Superior temporal gyrus (tissue), 1 donor: ENCODE measurements around the gene PFKL.

Experiments used
- DNase-seq: peaks from one replicate; pipeline ENCODE4 v3.0.0-alpha.2; 2016; ENCODE audit errors: extremely low spot score

The PFKL gene

DNA sequence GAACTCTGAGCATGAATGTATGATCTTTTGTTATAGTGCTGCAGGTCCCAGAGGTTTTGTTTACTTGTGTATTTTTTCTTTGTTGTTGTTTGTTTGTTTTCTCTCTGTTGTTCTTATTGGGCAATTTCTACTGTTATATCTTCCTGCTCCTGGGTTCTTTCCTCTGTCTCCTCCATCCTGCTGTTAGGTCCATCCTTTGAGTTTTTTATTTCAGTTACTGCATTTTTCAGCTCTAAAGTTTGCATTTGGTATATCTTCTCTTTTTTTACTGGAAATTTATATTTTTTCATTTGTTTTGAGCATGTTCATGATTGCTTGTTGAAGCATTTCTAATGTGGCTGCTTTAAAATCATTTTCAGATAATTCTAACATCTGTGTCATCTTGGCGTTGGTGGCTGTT is 63.4 kb downstream of the PFKL start:
- DNase-seq = no peak

DNA sequence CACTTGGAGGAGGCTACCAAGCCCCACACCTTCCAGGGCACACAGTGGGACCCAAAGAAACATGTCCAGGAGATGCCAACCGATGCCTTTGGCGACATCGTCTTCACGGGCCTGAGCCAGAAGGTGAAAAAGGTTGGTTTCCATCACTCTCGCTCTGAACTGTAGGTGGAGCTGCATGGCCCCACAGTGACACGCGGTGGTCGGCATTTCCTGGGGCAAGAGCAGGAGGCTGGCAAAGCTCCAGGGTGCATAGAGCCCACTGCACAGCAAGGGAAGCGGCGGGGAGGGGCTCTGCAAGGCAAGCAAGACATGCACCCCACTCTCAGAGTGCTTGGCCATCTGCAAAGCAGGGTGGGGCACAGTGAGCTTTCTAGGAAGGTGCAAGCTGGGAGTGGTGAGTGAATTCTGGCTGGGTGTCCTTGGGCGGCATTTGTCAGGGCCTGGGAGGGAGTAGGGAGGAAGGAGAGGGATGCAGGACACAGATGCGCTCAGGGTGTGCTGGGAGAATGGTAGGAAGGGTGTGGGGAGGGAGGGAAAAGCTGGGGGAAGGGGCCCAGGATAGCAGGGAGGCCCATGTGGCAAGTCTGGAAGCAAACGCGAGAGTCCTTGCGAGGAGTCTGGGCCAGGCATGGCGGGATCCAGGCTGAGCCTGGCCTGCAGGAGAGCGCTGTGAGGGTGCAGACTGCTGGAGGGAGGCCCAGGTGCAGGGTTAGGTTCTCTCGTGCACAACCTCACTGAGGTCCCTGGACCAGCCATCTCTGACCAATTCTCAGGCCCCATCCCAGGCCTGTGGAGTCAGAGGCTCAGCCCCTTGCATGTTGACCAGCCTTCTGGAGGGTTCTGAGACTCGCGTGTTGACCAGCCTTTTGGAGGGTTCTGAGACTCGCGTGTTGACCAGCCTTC is 64.5 kb downstream of the PFKL start:
- no peak for DNase-seq

DNA sequence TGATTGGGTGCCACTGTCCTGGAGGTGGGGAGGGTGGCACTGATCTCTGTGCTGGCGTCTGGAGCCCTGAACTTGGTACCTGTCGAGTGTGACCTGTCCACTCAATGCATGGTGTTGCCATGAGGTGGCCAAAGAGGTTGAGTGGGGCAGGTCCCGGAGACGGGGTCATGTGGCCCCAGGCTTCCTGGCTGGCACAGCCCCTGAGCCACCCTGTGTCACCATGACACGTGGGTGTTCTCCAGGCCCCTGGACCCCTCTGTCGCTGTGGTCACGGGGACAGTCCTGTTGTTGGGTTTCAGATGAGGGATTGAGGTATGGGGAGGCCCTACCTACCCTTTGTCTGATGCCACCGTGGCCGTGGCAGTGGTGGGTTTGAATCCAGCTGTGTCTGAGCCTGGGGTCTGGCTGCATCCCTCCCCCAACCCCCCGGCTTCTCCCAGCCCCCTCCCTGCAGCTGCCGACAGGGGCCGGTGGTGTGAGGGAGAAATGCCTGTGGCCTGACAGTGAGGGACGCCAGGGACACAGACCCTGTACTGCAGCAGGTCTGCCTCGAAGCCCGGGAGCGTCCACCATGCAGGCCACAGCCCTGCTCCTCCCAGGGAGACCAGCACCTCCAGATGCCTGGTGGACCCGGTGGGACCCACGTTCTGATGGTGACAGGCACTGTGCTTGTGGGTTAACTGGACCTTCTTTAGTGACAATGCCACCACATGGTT is 65.6 kb downstream of the PFKL start:
- DNase-seq = no peak

DNA sequence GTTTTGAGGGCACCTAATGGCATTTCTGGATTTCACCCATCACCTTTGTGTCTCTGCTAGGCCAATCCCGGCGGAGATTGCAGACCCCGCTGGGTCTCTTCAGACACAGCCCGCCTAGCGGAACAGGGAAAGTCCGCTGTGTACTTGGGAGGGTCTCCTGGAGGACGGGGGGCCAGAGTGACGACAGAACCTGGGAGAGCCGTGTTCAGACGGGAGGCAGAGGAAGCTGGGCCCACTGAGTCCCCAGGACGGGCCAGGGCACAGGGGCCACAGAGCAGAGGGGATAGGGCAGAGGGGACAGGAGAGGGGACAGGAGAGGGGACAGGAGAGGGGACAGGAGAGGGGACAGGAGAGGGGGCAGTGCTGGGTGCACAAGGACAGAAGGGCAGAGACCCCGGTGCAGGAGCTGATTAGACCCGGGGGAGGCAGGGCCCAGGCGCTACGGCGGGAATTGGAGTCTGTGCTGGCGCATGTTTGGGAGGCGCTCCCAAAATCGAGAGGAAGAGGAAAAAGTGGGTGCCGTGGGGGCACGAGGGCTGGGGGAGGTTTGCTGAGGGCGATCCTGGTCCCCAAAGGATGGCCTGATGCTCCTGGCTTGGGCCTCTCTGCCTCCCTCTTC is 66.2 kb downstream of the PFKL start:
- DNase-seq = no peak

DNA sequence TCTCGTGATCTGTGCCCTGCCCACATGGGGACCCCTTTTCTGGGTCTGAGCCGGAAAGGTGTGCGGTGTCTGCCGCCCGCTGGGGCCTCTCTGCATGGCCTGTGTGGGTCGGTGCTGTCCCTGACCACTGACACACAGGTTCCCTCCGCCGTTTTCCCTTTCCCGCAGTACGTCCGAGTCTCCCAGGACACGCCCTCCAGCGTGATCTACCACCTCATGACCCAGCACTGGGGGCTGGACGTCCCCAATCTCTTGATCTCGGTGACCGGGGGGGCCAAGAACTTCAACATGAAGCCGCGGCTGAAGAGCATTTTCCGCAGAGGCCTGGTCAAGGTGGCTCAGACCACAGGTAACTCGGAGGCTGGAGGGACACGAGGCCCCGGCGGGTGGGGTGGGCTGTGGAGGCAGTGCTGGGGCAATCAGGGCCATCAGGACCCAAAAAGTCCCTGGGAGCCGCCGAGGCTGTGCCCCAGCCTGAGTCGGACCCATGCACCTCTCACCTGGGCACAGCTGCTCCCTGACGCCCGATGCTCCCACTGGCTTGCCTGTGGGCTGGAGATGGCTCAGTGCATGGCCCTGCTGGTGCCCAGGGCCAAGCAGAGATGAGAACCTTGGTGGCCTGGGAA is 66.8 kb downstream of the PFKL start:
- no peak for DNase-seq

DNA sequence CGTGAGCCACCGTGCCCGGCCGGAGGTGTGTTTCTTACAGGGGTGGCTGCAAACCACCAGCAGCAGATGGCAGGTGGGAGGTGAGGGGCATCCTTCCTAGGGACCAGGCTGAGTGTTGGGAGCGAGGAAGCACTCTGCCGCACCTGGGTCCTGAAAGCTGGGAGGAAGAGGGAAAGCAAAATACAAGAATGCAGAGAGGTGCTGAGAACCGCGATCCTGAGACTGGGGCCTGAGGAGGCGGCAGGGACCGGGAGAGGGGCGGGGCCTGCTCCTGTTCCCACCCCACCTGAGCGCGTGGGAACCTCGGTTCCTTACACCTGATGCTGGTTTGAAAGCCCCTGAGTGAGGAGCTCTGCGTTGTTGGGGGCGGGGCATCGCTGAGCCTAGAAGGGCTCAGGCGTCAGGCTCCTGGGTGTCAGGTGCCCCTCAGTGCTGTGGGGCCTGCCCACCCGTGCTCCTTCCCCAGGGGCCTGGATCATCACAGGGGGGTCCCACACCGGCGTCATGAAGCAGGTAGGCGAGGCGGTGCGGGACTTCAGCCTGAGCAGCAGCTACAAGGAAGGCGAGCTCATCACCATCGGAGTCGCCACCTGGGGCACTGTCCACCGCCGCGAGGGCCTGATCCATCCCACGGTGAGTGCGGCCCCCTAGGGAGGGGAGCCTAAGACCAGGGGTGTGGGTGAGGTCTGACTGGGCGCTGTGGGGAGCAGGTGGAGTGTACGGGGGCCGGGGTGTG is 69.0 kb downstream of the PFKL start:
- DNase-seq = no peak

DNA sequence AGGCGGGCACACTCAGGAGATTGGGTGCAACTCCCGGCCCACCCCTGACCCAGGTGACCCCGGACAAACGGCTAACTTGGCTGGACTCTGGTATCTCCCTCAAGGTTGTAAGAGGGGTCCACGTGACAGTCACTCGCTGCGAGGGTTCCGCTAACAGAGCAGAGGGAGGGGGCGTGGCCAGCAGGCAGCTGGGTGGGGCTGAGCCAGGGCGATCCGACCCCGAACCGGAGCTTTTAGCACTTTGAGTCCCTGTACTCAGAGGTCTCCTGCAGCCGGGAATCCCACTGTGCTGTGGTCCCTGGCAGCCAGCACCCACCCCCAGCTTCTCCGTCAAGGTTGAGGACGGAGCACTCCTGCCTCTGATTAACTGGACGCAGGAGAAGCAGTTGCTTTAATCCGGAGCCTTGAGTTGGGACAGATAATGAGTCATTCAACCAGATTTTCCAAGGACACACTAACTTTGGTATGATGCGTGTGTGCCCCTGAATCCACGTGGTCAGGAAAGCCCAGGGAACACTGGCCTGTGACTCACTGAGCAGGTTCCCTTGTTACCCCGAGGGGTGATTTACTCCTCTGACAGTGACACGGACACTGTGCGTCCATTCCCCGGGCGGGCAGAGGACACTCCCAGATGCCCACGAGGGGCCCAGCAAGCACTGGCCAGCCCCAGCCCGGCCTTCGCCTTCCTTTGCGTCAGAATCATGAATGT is 70.3 kb downstream of the PFKL start:
- no peak for DNase-seq

DNA sequence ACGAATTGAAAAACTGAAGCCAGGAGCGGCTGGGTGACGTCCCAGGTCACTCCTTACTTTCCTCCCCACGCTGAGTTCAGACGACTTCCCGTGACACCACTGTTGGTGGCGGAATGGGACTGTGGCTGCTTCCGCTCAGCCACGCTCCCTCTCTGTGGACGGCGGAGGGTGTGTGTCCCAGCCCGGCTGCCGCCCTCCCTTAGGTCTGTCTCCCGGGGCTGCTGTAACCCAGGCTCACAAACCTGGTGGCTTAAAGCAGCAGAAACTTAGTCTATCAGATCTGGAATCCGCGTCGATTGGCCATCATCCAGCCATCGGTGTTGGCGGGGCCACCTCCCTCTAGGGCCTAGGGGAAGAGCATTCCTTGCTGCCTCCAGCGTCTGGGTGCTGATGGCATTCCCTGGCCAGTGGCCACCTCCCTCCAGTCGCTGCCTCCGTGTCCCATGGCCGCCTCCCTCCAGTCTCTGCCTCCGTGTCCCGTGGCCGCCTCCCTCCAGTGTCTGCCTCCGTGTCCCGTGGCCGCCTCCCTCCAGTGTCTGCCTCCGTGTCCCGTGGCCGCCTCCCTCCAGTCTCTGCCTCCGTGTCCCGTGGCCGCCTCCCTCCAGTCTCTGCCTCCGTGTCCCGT is 71.0 kb downstream of the PFKL start:
- DNase-seq = no peak

DNA sequence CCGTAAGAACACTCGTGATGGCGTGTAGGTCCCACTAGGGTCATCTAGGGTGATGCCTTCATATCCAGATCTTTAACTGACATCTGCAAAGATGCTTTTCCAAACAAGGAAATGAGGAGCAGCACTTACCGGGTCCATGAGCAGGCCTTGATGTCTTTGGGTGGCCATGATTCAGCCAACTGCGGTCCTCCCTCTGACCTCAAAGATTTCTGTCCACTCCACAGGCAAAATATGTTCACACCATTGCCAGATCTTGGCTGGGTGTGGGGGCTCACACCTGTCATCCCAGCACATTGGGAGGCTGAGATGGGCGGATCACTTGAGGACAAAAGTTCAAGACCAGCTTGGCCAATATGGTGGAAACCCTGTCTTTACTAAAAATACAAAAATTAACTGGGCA is 71.7 kb downstream of the PFKL start:
- DNase-seq = no peak

DNA sequence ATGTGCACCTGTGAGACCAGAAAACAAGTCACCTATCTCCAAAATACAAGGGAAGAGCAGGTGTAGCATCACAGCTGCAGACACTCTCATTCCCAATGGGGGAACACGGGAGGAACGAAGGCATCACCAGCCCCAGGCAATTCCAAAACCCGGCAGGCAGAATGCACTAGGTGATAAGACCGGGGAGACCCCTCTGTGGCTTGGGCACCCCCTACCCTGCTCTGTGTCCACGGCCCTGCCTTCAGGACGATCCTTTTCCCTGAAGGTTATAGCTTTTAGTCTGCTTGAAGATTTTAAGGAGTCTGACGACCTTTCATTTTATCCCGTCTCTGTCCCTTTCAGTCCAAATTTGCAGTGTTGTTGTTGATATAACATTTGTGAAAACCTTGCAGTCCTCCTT is 72.8 kb downstream of the PFKL start:
- no peak for DNase-seq

DNA sequence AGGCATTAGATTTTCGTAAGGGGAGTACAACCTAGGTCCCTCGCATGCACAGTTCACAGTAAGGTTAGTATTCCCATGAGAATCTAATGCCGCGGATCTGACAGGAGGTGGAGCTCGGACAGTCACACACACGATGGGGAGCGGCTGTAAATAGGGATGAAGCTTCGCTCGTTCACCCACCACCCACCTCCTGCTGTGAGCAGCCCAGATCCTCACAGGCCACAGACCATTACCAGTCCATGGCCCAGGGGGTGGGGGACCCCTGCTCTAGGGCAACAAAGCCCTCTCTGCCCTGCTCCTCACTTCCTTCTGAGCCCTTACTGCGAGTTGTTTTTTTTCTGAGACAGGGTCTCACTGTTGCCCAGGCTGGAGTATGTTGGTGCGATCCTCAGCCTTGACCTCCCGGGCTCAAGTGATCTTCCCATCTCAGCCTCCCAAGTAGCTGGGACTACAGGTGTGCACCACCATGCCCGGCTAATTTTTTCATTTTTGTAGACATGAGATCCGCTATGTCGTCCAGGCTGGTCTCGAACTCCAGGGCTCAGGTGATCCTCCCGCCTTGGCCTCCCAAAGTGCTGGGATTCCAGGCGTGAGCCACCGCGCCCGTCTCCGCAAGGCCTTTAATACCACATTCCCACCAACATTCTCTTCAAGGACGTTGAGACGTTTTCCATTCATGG is 74.9 kb downstream of the PFKL start:
- no peak for DNase-seq

DNA sequence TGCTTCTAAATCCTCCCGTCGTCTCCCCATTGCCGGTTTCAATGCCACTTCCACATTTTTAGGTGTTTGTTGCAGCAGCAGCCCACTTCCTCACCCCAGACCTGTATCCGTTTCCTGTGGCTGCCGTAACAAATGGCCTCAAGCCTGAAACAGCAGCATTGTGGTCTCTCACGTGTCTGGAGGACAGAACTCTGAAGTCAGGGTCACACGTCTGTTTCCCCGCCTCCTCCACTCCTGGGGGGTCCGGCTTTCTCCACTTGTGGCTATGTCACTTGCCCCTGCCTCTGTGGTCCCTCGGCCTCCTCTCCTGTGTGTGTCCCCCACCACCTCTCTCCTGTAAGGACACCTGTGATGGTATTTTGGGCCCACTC is 75.4 kb downstream of the PFKL start:
- DNase-seq = no peak

DNA sequence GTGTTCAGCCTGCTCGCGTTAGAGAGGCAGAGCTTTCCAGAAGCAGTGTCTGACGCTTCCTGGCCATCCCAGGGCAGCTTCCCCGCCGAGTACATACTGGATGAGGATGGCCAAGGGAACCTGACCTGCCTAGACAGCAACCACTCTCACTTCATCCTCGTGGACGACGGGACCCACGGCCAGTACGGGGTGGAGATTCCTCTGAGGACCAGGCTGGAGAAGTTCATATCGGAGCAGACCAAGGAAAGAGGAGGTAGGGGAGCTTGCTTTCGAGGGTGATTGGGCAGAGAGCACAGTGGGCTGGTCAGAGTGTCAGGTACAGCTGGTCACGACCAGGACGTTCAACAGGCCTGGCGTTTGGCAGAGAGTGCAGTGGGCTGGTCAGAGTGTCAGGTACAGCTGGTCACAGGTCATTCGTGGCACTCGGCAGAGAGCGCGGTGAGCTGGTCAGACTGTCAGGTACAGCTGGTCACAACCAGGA is 75.9 kb downstream of the PFKL start:
- no peak for DNase-seq

DNA sequence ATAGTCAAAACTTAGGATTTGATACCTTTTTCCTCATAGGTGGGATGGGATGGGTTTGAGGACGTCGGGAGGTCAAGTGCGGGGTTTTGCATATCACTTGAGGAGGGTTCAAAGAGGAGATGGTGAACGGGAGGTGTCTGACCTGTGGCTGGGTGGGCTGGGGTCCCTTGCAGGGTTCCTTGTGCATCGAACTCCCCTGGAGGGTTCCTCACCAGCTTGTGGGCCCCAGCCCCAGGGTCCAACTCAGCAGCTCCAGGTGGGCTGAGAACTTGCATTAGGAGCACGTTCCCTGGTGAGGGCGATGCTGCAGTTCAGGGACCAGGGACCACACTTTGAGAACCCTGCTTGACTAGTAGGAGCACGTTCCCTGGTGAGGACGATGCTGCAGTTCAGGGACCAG is 76.8 kb downstream of the PFKL start:
- DNase-seq = no peak
